A549 (cell line): ENCODE data around the gene FSTL4. TPM values are rescaled to one million over a fixed set of nuclear protein-coding genes. Genes with fewer than 3 reads are reported as not detected.

Experiments used
- ATAC-seq, 2 experiments: fragments of 200-7000 bp in 1 of 2; fragments of >200 bp in 1 of 2; cut with Nextera tagmentation in 1 of 2; cut with Tn5 transposase in 1 of 2; 3 replicates each; pipeline versions ENCODE4 v1.8.0 to v1.9.1; 2018 to 2020; ENCODE audit warnings: mild to moderate bottlenecking in 1 of 2, moderate library complexity in 1 of 2
- CTCF ChIA-PET: fragments of 300-600 bp; sonication (Branson Sonifier 250); formaldehyde crosslinking; extraction: SDS; loops from one replicate; lab custom pipeline; 2021; ENCODE audit warnings: antibody characterized with exemption, inconsistent platforms; lab: Yijun Ruan, JAX
- POLR2A ChIA-PET: fragments of 350-600 bp; formaldehyde crosslinking; extraction: SDS; loops from one replicate; lab custom pipeline; 2021; ENCODE audit warnings: antibody characterized with exemption, inconsistent platforms; lab: Yijun Ruan, JAX
- DNase-seq, 2 experiments: peaks; one replicate each; pipeline versions ENCODE4 v3.0.0 to v3.0.0-alpha.2; 2011 to 2016; ENCODE audit warnings: low read depth in 1 of 2, low spot score in 1 of 2
- FAIRE-seq: peaks from 2 replicates; lab custom pipeline; 2011; peaks lifted over from hg19 to GRCh38; lab: Jason Lieb, UNC
- H3K27ac ChIP-seq, 2 experiments: fragments of >200 bp; sonication (Bioruptor Twin); formaldehyde crosslinking; 3 replicates each; pipeline ENCODE4 v1.5.1; 2016 to 2017
- H3K4me1 ChIP-seq: fragments of >200 bp; sonication (Bioruptor Twin); formaldehyde crosslinking; 3 replicates; pipeline ENCODE4 v1.6.1; 2016
- H3K4me2 ChIP-seq: fragments of >200 bp; sonication (Bioruptor Twin); formaldehyde crosslinking; 3 replicates; pipeline ENCODE4 v1.6.1; 2016
- H3K4me3 ChIP-seq: fragments of >200 bp; sonication (Bioruptor Twin); formaldehyde crosslinking; 3 replicates; pipeline ENCODE4 v1.5.1; 2016
- H3K9me3 ChIP-seq: fragments of >200 bp; sonication (Bioruptor Twin); formaldehyde crosslinking; 3 replicates; pipeline ENCODE4 v1.6.1; 2016
- BHLHE40 ChIP-seq: IDR thresholded peaks from 2 replicates; pipeline ENCODE4 v1.6.1; 2012; ENCODE audit warnings: low read depth, low read length, inconsistent platforms
- CBX8 ChIP-seq: fragments of 200-600 bp; sonication (generic); IDR thresholded peaks from 2 replicates; pipeline ENCODE4 v1.6.1; 2016
- CEBPB ChIP-seq, 2 experiments: fragments of >200 bp in 1 of 2; sonication (Bioruptor Twin) in 1 of 2; formaldehyde crosslinking in 1 of 2; IDR thresholded peaks; 2 replicates each; pipeline ENCODE4 v1.6.1; 2012 to 2016
- CHD4 ChIP-seq: fragments of 200-600 bp; sonication (generic); IDR thresholded peaks from 2 replicates; pipeline ENCODE4 v1.6.1; 2016; ENCODE audit warnings: antibody characterized with exemption, mild to moderate bottlenecking, borderline replicate concordance
- ELK1 ChIP-seq: fragments of 150-350 bp; IDR thresholded peaks from 2 replicates; pipeline ENCODE4 v1.6.1; 2014; ENCODE audit warnings: low read depth, mild to moderate bottlenecking, low read length
- EP300 ChIP-seq, 2 experiments: fragments of >200 bp; sonication (Bioruptor Twin); formaldehyde crosslinking; IDR thresholded peaks; 2 replicates in 1 of 2; 3 replicates in 1 of 2; pipeline ENCODE4 v1.6.1; 2016 to 2017
- ESRRA ChIP-seq: fragments of 150-350 bp; IDR thresholded peaks from 2 replicates; pipeline ENCODE4 v1.6.1; 2014; ENCODE audit warnings: mild to moderate bottlenecking, low read length, borderline replicate concordance
- FOXS1 ChIP-seq: fragments of 250-450 bp; sonication (Bioruptor Pico); IDR thresholded peaks from 2 replicates; pipeline ENCODE4 v1.5.0; 2020; ENCODE audit warnings: mild to moderate bottlenecking, moderate library complexity
- HDAC2 ChIP-seq: fragments of 200-600 bp; sonication (generic); IDR thresholded peaks from 2 replicates; pipeline ENCODE4 v1.6.1; 2016
- HES2 ChIP-seq: fragments of >200 bp; sonication (Bioruptor Twin); formaldehyde crosslinking; IDR thresholded peaks from 2 replicates; pipeline ENCODE4 v1.6.1; 2016
- HOXB13 ChIP-seq: fragments of 250-450 bp; sonication (Bioruptor Pico); IDR thresholded peaks from 2 replicates; pipeline ENCODE4 v1.5.0; 2020; ENCODE audit warnings: low read depth, mild to moderate bottlenecking, moderate library complexity
- KDM5A ChIP-seq: fragments of 200-600 bp; sonication (generic); IDR thresholded peaks from 2 replicates; pipeline ENCODE4 v1.6.1; 2016; ENCODE audit warnings: antibody characterized with exemption, mild to moderate bottlenecking
- NPAS2 ChIP-seq: fragments of 250-450 bp; sonication (Bioruptor Pico); IDR thresholded peaks from 2 replicates; pipeline ENCODE4 v1.8.0; 2022; ENCODE audit warnings: mild to moderate bottlenecking, moderate library complexity, borderline replicate concordance
- PHF8 ChIP-seq: fragments of 200-600 bp; sonication (generic); IDR thresholded peaks from 2 replicates; pipeline ENCODE4 v1.6.1; 2016; ENCODE audit warnings: low read depth, mild to moderate bottlenecking, antibody characterized with exemption, moderate library complexity, borderline replicate concordance
- TFCP2L1 ChIP-seq: fragments of 250-450 bp; sonication (Bioruptor Pico); IDR thresholded peaks from 2 replicates; pipeline ENCODE4 v1.5.0; 2021; ENCODE audit warnings: mild to moderate bottlenecking
- WGBS: methylation state at CpG from one replicate; pipeline ENCODE4 v1.1.6; 2017; ENCODE audit errors: missing lambda C conversion rate; 5-methylcytosine and 5-hydroxymethylcytosine counted together
- polyA plus RNA-seq, 4 experiments: library from polyadenylated mRNA; depleted of rRNA in 3 of 4; stranded (reverse); fragments of >200 nt; fragmentation: RNase III in 1 of 4; extraction: RNeasy Plus Mini Kit Qiagen cat#74134 plus additional on column Dnase treatment in 1 of 4; gene quantifications; 2 replicates in 3 of 4; 3 replicates in 1 of 4; pipeline ENCODE4 v1.2.3, GENCODE V29; 2011 to 2017
- TF ChIP-seq, protein P1 (sequence below): IDR thresholded peaks from 2 replicates; pipeline ENCODE4 v1.6.1; 2012
- TF ChIP-seq, protein P2 (sequence below): fragments of 200-600 bp; sonication (generic); IDR thresholded peaks from 2 replicates; pipeline ENCODE4 v1.6.1; 2016; ENCODE audit warnings: antibody characterized with exemption, mild to moderate bottlenecking, moderate library complexity
- TF ChIP-seq, protein P3 (sequence below): fragments of 450-650 bp; IDR thresholded peaks from 2 replicates; pipeline ENCODE4 v1.6.1; 2014; ENCODE audit warnings: antibody characterized with exemption

Gene FSTL4
- polyA plus RNA-seq, 2 of the 4 experiments (the other 2 are of a cell fraction), result 1.6 to 1.8 TPM

DNA sequence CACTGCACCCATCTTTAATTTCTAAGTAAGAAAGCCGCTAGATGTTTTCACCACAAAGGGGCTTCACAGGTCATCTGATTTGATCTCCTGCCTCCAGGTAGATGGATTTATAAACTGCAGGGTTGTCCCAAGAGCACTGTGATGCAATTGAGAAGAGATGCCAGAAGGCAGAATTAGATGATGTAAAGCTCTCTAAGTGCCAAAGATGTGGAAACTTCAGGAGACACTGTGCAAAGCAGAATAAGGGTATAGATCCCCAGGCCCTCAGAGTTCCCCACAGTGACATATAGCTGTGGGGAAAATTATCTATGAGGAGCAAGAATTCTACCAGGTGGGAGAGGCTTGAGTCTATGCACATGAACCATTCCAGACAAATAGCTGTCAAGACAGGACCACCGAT lies 90.5 kb downstream of the FSTL4 start:
- Histone ChIP-seq H3K4me1 (no peaks in the 10 kb centered on the region), H3K4me2 (no peak overlapping the region), H3K9me3 (no peaks in the 10 kb centered on the region), H3K4me3 (no peak overlapping the region), H3K27ac (no peak overlapping the region)
- FAIRE-seq (no peak), ATAC-seq (no peak), DNase-seq (no peak)
- CTCF ChIA-PET, result interaction anchor here (1.9 kb wide), 1 partner anchor 98 kb away, joined by 6 read pairs; no protein-coding TSS in a partner anchor
- WGBS, result 70% methylated on average over 2 of the region's 2 CpGs
- POLR2A ChIA-PET, result no interaction called here
- TF ChIP-seq EP300 (IDR thresholded peaks at IDR 0.05) (no peak), FOXS1 (CRISPR knock-in tag) (no peak), HDAC2 (no peak), HES2 (no peak), KDM5A (no peak), TFCP2L1 (CRISPR knock-in tag) (no peak), PHF8 (no peak), HOXB13 (no peak), CEBPB (IDR thresholded peaks at IDR 0.05) (no peak), NPAS2 (no peak), ESRRA (no peak), CHD4 (no peak), ELK1 (no peak)
- TF ChIP-seq, protein P1, sequence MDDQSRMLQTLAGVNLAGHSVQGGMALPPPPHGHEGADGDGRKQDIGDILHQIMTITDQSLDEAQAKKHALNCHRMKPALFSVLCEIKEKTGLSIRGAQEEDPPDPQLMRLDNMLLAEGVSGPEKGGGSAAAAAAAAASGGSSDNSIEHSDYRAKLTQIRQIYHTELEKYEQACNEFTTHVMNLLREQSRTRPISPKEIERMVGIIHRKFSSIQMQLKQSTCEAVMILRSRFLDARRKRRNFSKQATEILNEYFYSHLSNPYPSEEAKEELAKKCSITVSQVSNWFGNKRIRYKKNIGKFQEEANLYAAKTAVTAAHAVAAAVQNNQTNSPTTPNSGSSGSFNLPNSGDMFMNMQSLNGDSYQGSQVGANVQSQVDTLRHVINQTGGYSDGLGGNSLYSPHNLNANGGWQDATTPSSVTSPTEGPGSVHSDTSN, result no peak

DNA sequence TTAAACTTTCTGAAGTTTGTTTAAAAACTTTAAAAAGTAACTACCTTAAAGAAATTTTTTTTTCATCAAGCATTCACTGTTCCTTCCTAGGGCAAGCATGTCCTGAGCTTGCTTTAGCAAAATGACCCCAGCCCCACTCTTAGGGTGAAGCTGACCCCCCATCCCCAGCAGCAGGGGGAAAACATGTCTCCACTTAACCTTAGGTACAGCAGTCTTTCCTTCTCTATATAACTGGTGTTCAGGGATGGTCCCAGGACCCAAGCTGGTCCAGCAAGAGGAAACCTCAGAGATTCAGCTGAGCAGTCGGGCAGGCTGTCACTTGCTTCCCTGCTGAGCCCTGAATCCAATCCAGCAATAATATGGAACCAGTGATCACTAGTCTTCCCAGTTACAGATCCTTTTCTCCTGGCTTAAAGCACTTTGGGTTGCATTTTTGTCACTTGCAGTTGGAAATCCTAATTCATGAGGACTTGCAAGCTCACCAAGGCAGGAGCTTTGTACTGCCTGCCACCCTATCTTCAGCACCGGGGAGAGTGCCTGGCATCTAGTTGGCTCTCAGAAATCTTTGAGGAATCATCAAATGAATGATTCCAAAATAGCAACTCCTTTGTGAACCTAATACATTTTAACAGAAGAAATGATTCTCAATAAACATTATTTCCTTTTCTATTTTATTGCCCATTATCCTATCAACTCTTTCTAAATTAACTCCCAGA lies 91.2 kb downstream of the FSTL4 start:
- Histone ChIP-seq H3K4me1 (no peaks in the 10 kb centered on the region), H3K4me2 (no peak overlapping the region), H3K27ac (no peak overlapping the region), H3K9me3 (no peaks in the 10 kb centered on the region), H3K4me3 (no peak overlapping the region)
- DNase-seq, result no peak
- no peak for FAIRE-seq
- ATAC-seq, result no peak
- POLR2A ChIA-PET, result no interaction called here
- 25% methylated on average over 2 of the region's 2 CpGs for WGBS
- no peak for TF ChIP-seq CBX8
- TF ChIP-seq, protein P2, sequence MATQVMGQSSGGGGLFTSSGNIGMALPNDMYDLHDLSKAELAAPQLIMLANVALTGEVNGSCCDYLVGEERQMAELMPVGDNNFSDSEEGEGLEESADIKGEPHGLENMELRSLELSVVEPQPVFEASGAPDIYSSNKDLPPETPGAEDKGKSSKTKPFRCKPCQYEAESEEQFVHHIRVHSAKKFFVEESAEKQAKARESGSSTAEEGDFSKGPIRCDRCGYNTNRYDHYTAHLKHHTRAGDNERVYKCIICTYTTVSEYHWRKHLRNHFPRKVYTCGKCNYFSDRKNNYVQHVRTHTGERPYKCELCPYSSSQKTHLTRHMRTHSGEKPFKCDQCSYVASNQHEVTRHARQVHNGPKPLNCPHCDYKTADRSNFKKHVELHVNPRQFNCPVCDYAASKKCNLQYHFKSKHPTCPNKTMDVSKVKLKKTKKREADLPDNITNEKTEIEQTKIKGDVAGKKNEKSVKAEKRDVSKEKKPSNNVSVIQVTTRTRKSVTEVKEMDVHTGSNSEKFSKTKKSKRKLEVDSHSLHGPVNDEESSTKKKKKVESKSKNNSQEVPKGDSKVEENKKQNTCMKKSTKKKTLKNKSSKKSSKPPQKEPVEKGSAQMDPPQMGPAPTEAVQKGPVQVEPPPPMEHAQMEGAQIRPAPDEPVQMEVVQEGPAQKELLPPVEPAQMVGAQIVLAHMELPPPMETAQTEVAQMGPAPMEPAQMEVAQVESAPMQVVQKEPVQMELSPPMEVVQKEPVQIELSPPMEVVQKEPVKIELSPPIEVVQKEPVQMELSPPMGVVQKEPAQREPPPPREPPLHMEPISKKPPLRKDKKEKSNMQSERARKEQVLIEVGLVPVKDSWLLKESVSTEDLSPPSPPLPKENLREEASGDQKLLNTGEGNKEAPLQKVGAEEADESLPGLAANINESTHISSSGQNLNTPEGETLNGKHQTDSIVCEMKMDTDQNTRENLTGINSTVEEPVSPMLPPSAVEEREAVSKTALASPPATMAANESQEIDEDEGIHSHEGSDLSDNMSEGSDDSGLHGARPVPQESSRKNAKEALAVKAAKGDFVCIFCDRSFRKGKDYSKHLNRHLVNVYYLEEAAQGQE, result peak; percentile 64; the same call in 1 of the 2 replicates
- CTCF ChIA-PET, result no interaction called here

- Histone ChIP-seq H3K9me3 (no peaks in the 10 kb centered on the region), H3K27ac (no peak overlapping the region), H3K4me1 (no peaks in the 10 kb centered on the region), H3K4me3 (no peak overlapping the region), H3K4me2 (no peak overlapping the region)
- ChIA-PET POLR2A (no interaction called here), CTCF (no interaction called here)
- 7% methylated on average over 3 of the region's 4 CpGs for WGBS
- no peak for DNase-seq
- TF ChIP-seq NPAS2 (no peak), FOXS1 (CRISPR knock-in tag) (no peak), BHLHE40 (no peak)
- TF ChIP-seq, protein P3, sequence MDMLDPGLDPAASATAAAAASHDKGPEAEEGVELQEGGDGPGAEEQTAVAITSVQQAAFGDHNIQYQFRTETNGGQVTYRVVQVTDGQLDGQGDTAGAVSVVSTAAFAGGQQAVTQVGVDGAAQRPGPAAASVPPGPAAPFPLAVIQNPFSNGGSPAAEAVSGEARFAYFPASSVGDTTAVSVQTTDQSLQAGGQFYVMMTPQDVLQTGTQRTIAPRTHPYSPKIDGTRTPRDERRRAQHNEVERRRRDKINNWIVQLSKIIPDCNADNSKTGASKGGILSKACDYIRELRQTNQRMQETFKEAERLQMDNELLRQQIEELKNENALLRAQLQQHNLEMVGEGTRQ, result no peak
- FAIRE-seq, result no peak
- ATAC-seq, result 0 out of 6 replicates have a peak, but pooled peaks of 1 of the 2 experiments have one; percentile 43
These were observed 92.3 kb downstream of the FSTL4 start for GRCh38 chr5:133520062-133520461.
